Parietal lobe (tissue), 1 donor: ENCODE results near the gene BANF1. TPM values are rescaled to one million over a fixed set of nuclear protein-coding genes. Genes with fewer than 3 reads are reported as not detected.

Source experiments
- total RNA-seq: library from RNA; depleted of rRNA; stranded (reverse); fragments of >200 nt; gene quantifications from one replicate; pipeline ENCODE4 v1.2.3, GENCODE V29; 2014

Gene BANF1, protein sequence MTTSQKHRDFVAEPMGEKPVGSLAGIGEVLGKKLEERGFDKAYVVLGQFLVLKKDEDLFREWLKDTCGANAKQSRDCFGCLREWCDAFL
- total RNA-seq, result 16.9 TPM

DNA sequence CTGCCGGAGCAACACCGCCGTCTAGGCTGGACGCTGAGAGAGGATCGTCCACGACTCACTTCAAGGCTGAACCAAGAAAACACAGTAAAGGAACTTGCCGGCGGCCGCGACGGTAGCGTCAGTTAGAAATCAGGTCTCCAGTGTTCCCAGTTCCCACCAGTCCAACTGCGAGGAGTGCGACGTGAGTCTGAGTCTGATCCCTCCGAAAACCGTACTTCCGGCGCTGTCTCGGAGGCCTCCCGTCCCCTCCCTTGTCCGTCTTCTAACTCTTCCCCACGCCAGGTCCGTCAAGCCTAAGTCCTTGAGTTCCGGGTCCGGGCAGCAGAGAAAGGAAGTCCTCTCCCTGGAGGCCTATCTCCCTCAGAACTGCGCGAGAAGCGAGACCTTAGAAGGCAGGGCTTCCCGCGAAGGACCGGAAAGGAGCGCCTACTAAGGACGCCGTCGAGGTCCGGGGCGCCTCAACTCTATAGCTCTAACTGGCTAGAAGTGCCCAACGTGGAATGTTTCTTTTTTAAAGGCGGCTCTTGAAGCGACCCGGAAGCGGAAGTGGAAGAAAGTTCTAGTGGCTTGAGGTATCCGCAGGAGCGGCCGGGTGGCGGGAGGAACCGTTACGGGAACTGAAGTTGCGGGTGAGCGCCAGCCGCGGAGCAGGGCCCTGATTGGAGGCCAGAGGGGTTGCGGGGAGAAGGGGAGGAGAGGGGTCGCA is at the start of gene BANF1, which contains the start of gene EIF1AD:
BANF1 (plus strand) TSS at position 562 of the 706 bp plus-strand sequence. CDS start 748 bp downstream, outside the sequence.
EIF1AD (minus strand) TSS at position 216 of the 706 bp plus-strand sequence. CDS start 1,768 bp downstream, outside the sequence.

DNA sequence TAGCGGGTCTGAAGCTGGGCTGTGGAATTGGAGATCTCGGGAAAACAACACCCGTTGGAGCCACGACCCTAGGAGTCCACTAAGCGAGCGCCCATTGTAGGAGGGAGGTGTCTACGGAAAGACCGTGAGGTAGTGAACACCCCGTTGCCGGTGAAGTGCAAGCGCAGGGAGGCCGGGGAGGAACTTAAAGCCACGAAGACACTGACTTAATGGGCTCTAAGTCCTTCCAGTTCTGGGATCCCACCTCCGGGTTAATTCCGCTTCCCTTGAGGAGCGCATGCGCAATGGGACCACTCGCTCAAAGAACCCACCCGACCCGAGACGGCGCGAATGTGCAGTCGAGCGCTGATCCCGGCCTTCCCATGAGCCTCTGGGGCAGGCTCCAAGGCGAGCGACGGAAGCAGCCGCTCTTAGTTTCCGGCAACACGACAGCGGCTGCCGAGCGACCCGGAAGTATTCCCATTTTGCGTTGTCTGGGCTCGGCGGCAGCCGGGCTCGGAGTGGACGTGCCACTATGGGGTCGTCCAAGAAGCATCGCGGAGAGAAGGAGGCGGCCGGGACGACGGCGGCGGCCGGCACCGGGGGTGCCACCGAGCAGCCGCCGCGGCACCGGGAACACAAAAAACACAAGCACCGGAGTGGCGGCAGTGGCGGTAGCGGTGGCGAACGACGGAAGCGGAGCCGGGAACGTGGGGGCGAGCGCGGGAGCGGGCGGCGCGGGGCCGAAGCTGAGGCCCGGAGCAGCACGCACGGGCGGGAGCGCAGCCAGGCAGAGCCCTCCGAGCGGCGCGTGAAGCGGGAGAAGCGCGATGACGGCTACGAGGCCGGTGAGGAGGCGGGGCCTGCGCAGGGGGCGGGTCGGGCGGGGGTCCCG is 40.8 kb upstream of the BANF1 start, which contains the start of gene SART1:
SART1 (plus strand) TSS at position 468 of the 874 bp plus-strand sequence; CDS start at position 515, 47 bp downstream.

DNA sequence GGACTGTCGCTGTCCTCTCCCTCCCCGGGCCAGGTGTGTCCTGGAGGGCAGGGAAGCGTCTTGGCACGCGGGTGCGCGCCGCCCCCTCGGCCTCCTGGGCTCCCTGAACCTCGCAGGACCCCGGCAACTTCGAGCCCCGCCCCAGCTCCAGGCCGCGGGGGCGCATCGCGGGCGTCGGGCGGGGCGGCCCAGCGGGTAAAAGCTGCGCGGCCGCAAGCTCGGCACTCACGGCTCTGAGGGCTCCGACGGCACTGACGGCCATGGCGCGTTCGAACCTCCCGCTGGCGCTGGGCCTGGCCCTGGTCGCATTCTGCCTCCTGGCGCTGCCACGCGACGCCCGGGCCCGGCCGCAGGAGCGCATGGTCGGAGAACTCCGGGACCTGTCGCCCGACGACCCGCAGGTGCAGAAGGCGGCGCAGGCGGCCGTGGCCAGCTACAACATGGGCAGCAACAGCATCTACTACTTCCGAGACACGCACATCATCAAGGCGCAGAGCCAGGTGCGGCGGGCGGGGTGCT is 9.5 kb downstream of the BANF1 start, which contains the start of gene CST6:
CST6 (plus strand) TSS at position 224 of the 519 bp plus-strand sequence; CDS start at position 261, 37 bp downstream.

DNA sequence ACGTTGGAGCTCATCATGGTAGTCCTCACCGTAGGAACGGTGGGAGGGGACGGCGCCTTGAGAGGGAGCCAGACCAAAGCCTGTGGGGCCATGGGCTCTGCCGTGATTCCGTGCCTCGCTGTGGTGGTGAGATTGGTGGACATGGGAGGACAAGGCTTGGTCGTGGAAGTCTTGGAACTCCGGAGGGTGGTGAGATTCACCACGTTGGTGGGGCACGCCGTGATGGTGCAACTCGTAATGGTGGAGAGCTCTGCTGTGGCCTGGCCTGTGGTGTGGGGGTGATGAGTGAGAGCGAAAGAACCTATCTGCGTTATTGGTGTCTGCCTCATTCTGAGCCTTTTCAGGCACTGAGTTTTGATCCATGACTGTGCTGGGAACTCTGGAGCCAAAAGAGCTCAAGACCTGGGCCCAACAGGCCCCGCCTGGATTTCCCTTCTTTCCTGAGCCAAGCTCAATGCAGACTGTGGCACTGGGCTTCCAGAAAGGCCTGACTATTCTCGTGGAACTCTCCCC is 23.8 kb downstream of the BANF1 start, which contains the start of gene CATSPER1:
CATSPER1 (minus strand) TSS at position 463 of the 513 bp plus-strand sequence; CDS start at position 363, 100 bp downstream.

DNA sequence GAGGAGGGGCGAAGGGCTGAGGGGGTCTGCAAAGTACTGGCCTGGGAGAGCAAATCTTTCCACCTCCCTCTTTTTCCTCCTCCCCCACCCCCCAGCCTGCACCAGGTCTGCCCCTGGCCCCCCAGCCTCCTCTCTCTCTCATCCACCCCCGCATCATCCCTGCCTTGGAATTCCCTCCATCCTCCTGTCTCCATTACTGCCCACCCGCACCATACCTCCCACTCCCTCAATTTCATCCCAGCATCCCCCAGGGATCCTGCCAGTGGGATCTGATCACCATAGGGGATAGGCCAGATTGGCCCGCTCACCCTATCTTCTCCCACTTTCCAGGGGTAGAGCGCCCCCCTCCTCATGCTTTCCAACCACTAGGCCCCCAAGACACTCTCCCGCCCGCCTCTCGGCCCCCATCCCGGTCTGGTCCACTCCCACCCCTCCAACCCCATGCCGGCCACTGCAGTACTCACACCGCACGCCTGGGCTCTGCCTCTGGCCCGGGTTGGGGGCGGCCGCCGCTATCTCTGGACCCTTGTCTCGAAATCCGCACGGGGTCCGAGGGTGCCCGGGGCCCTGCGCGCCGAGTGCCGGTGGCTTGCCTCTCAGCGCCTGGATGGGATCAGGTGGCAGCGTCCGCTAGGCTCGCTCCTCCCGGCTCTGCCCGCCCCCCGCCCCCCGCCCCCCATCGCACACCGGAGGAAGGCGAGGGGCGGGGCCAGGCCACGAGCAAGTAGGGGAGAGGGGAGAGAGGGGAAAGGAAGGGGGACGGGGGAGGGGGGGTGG is 46.4 kb downstream of the BANF1 start, which contains the start of gene GAL3ST3:
GAL3ST3 (minus strand) TSS at position 615 of the 777 bp plus-strand sequence. CDS start 3,746 bp downstream, outside the sequence.

DNA sequence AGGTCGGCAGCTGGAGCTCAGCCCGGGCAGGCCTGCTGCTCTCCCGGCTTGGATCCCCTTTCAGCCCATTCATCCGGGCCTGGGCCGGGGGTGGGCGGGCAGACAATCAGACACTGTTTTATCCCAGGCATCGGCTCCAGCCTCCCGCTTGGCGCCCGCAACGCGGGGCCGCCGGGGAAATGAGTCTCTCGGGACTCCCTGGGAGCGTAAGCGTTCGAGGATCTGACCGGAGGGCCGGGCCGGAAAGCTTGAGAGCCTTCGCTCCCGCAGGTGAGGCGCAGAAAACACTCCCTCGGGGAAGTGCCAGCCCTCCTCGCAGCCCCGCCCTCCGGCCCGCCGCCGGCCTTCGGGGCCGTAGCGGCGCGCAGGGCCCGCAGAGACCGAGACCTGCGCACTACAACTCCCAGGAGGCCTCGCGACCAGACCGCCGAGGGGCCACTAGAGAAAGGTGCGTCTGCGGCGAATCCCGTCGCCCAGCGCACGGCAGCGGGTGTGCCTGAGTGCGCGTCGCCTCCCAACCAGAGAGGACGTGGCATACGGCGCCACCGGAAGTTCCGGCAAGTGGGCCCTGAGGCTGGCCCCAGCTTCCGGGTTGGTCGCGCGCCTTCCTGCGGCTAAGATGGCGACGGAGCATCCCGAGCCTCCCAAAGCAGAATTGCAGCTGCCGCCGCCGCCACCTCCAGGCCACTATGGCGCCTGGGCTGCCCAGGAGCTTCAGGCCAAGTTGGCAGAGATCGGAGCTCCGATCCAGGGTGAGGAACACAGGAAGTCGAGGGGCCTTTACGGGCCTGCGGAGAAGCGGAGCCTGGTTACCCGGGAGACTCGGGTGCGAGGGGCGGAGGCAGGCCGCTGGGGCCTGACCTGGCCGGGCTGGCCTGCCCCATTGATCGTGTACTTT is 49.7 kb downstream of the BANF1 start, which contains the start of gene SF3B2:
SF3B2 (plus strand) TSS at position 599 of the 898 bp plus-strand sequence; CDS start at position 620, 21 bp downstream.

Other genes with a start within 250 kb of the BANF1 start
- 8.8 TPM for gene AP5B1, start 221.5 kb upstream of the BANF1 start, total RNA-seq
- not detected for gene OVOL1, start 215.4 kb upstream of the BANF1 start, total RNA-seq
- 20.7 TPM for gene SNX32, start 168.5 kb upstream of the BANF1 start, total RNA-seq
- 647 TPM for gene CFL1, start 144.3 kb upstream of the BANF1 start, total RNA-seq
- gene MUS81, start 142.1 kb upstream of the BANF1 start, total RNA-seq, result 70.4 TPM
- gene EFEMP2, start 129.7 kb upstream of the BANF1 start, total RNA-seq, result 18.8 TPM
- not detected for gene CTSW, start 122.7 kb upstream of the BANF1 start, total RNA-seq
- gene FIBP, start 114.0 kb upstream of the BANF1 start, total RNA-seq, result 121 TPM
- 9.1 TPM for gene CCDC85B, start 111.8 kb upstream of the BANF1 start, total RNA-seq
- not detected for gene FOSL1, start 102.1 kb upstream of the BANF1 start, total RNA-seq
- 11.6 TPM for gene C11orf68, start 83.4 kb upstream of the BANF1 start, total RNA-seq
- 61.7 TPM for gene DRAP1, start 83.1 kb upstream of the BANF1 start, total RNA-seq
- gene TSGA10IP, start 57.0 kb upstream of the BANF1 start, total RNA-seq, result not detected
- 41.9 TPM for gene SART1, start 40.8 kb upstream of the BANF1 start, total RNA-seq
- 33.5 TPM for gene EIF1AD, start 346 bp upstream of the BANF1 start, total RNA-seq
- gene CST6, start 9.5 kb downstream of the BANF1 start, total RNA-seq, result not detected
- not detected for gene CATSPER1, start 24.0 kb downstream of the BANF1 start, total RNA-seq
- gene GAL3ST3, start 46.7 kb downstream of the BANF1 start, total RNA-seq, result 17.2 TPM
- gene SF3B2, start 49.9 kb downstream of the BANF1 start, total RNA-seq, result 125 TPM
- gene PACS1, start 67.8 kb downstream of the BANF1 start, total RNA-seq, result 101 TPM